Hepatic stellate cell (primary cell): ENCODE results near the gene KRTAP9-8.
"Not testable (repeated sequence)": the region's sequence is repeated elsewhere in the genome, so short reads cannot be mapped to it uniquely, and the experiment has no call there.

Source experiments
- DNase-seq: peaks from one replicate; pipeline ENCODE4 v3.0.0; 2011; ENCODE audit warnings: low spot score

Gene KRTAP9-8

DNA sequence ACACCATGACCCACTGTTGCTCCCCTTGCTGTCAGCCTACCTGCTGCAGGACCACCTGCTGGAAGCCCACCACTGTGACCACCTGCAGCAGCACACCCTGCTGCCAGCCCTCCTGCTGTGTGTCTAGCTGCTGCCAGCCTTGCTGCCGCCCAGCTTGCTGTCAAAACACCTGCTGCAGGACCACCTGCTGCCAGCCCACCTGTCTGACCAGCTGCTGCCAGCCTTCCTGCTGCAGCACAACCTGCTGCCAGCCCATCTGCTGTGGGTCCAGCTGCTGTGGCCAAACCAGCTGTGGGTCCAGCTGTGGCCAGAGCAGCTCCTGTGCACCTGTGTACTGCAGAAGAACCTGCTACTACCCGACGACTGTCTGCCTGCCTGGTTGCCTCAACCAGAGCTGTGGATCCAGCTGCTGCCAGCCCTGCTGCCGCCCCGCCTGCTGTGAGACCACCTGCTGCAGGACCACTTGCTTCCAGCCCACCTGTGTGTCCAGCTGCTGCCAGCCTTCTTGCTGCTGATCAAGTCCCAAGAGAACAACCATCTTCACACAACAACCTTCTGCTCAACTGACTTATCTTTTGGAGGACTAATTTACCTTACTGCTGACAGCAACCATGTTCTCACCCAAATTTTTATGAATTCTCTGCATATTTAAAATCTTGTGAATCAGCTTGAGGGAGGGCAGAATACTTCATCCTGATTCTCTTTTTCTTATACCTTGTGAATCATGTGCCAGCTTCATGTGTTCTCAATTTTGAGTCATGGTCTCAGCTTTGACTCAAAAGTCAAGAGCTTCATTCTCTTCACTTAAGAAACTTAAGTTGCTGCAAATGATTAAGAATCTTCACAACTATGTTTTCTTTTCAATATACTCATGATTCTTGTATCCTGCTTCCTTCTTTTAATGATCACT lies 17.8 kb downstream of the KRTAP9-8 start, which contains the start of gene KRTAP9-9:
Gene KRTAP9-9, plus strand, starts transcription at position 4 of the 910 bp plus-strand sequence.
- not testable (repeated sequence) for DNase-seq

GRCh38 chr17:41256291-41256685 lies 18.5 kb downstream of the KRTAP9-8 start:
- no peak for DNase-seq

DNA sequence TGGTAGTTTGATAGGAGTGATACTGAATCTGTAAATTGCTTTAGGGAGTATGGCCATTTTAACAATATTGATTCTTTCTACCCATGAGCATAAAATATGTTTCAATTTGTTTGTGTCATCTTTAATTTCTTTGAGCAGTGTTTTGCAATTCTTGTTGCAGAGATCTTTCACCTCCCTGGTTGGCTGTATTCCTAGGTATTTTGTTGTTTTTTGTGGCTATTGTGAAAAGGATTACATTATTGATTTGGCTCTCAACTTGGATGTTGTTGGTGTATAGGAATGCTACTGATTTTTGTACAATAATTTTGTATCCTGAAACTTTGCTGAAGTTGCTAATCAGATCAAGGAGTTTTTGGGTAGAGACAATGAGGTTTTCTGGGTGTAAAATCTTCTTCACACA lies 20.6 kb downstream of the KRTAP9-8 start:
- DNase-seq: no peak

- DNase-seq: no peak
Observed at GRCh38 chr17:41263212-41263611, 25.4 kb downstream of the KRTAP9-8 start.

- DNase-seq: no peak
Observed at GRCh38 chr17:41264599-41264998, 26.8 kb downstream of the KRTAP9-8 start.

GRCh38 chr17:41265078-41265477 lies 27.3 kb downstream of the KRTAP9-8 start, which contains the start of gene KRTAP9-6:
KRTAP9-6 (plus strand) TSS chr17:41265378; CDS start chr17:41265378, 0 bp downstream.
- no peak for DNase-seq

DNA sequence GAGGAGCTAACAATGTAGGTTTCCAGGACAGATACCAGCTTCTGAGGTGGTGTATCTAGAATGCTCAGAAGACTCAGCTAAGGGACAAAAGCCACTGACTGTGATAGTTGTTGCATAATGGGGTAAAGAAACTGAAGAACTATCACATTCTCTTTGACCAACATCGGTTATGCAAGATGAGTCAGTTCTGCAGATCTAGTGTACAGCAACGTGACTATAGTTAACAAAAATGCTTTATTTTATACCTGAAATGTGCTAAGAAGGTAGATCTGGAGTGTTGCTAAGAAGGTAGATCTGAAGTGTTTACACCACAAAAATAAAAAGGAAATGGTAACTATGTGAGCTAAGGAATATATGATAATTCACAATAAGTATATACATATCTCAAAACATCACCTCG lies 29.9 kb downstream of the KRTAP9-8 start:
- DNase-seq: no peak

GRCh38 chr17:41271323-41271722 lies 33.5 kb downstream of the KRTAP9-8 start:
- DNase-seq: not testable (repeated sequence)

- DNase-seq: no peak
Observed at GRCh38 chr17:41271858-41272257, 34.1 kb downstream of the KRTAP9-8 start.

GRCh38 chr17:41275648-41276190 lies 37.9 kb downstream of the KRTAP9-8 start, which contains the start of gene KRTAP9-7:
KRTAP9-7 (plus strand) TSS chr17:41275698; CDS start chr17:41275698, 0 bp downstream.
- DNase-seq: not testable (repeated sequence)

- DNase-seq: no peak
Observed at GRCh38 chr17:41278176-41278955, 40.6 kb downstream of the KRTAP9-8 start.

- DNase-seq: no peak
Observed at GRCh38 chr17:41284043-41284442, 46.2 kb downstream of the KRTAP9-8 start.

DNA sequence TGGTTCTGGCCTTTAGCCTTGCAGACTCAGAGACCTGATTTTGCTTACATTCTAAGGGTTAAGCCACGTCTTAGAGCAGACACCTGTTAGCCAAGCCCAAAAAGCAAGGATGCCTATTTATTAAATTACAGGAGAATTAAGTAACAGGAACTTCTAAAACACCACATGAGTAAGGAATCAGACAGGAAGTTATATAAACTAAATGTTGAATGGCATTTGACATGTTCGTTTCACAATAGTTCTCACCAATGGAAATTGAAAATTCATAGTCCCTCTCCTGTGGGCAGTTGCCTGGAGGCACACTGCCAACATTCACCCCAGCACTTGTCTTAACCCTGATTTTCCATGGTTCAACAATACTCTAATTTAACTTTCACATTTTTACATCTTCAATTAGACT lies 46.7 kb downstream of the KRTAP9-8 start:
- DNase-seq: no peak

DNA sequence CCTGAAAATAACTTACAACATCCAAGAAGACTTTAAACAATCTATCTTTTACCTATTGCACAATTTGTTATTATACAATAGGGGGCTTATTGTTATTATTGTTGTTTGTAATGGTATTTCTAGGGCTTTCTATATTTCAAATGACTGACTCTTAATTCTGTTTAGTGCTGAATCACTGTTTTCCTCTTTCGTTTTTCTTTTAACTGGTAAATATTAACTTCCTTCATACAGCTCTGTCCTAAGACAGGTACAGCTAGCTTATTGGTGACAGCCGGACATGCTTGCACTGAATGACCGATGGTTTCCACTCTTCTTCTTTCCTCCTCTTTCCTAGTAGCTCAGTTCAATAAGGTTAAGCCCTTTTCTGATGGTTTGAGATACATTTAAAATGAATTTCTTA lies 49.3 kb downstream of the KRTAP9-8 start:
- DNase-seq: no peak
